ENCODE data around the gene IL36A.

Gene IL36A, protein sequence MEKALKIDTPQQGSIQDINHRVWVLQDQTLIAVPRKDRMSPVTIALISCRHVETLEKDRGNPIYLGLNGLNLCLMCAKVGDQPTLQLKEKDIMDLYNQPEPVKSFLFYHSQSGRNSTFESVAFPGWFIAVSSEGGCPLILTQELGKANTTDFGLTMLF

DNA sequence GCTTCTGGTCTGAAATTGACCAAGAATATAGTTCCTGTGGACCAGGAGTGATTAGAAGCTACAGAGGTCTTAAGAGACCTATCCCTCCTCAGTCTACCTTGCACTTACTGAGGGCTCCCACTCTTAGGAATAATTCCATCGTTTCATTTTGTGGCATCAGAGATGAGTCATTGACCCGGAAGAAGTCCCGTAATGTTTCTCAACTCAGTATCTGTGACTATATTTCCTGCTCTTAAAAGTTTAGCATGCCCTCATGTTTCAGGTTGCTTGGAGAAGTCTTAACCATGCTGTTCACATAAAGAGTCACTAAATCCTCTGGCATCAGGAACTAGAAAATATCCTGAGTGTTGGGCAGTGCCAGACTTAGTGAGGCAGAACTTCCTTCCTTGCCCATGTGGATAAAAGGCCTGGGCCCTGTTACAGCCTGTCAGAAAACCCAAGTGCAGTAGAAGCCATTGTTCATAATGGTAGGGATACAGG lies at the start of gene IL36A:
TSS of gene IL36A (plus strand) at position 430 of the 480 bp plus-strand sequence. CDS start 413 bp downstream, outside the sequence.
- DNase-seq: no peak

DNA sequence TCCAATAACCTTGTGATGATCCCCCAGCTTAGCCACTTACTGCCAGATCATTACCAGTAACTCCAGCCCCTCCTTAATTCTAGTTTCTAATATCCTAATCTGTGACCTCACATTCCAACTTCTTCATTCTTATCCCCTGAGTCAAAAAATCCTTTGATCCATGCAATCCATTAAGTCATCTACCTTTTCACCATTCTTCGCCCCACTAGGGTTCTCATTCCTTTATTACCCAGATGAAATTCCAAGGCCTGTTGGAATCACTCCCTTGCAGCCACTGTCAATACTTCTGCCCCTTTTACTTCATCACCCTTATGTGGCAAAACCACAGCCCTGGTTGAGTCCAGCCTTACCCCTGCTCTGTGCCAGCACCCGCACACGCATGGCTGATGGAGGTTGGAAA lies 47.7 kb upstream of the IL36A start:
- DNase-seq: no peak

DNA sequence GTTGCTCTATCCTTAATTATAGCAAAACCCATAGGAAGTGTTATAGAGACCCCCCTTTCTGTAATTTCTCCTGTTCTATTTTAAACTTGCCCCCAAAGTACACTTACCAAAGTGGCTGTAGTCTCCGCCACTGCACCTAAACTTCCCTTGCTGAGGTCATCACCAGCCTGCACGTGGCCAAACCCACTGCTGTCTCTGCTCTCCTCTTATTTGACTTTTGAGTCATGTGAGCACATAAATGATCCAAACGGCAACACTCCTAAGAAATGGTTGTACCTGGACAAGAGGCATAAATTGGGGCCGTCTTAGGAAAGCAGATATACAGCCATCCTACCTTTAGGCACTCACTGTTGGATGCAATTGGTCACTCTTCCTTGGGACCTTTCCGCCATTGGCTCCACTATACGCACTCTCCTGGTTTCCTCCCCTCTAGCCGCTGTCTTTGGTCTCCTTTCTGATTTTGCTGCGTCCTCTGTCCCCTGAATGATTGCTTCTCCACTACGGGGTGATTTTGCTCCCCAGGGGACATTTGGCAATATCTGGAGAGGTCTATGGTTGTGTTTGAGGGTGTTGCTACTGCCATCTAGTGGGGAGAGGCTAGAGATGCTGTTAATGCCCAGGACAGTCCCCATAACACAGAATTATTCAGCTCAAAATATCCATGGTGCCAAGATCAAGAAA lies 46.7 kb upstream of the IL36A start:
- peak; percentile 21 for DNase-seq

DNA sequence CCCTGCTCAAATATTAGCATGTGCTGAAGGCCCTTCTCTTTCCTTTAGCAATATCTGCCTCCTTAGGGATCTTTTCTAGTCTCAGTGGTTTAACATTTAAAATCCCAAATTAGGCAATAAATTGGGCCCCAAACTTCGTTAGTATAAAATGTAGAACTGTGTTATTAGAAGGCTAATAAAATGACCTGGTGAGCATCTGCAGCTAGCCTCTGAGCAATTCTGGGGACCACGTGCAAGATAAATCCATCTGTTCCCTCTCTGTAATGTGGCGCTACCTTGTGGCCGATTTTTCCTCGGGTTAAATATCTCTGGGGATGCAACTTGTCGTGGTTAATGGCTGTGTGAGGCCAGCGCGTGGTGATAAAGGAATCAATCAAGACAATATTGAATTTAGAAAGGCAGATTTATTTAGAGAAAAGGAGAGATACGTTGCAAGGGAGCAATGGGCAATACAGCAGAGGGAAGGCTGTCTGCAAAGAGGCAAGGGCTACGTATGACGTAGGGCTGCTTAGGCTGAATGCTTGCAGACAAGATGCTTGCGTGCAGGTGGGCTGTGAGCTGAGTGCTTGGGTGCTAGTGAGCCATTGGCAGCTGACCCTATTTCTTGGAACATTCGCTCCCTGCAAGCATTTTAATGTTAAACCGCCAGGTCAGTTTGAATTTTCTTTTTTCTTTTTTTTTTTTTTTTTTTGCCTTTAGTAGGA lies 46.0 kb upstream of the IL36A start:
- no peak for DNase-seq

DNA sequence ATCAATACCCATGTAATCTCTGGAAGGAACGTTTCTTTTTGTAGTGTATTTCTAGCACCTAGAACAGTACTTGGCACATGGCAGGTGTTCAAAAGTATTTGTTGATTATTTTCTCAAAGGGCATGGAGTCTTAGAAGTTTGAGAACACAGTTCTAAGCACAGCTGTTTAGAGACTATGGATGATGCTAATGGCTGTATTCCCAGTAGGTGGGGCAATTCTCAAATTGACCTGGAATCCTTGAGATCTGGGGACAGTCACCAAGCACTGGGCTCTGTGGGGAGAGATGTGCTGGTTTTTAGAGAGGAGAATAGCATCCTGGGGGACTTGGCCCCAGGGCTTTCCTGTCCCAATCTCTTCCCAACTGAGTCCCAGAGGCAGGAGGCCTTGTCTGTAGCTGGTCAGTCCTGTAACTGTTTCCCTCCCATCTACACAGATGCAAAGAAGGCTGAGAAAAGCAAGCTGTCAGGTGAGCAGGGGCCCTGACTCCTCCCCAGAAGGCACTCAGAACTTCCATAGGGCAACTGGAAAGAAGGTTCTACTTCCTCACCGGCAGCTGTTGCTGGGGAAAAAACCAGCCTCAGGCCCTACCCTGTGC lies 44.9 kb upstream of the IL36A start:
- no peak for DNase-seq

DNA sequence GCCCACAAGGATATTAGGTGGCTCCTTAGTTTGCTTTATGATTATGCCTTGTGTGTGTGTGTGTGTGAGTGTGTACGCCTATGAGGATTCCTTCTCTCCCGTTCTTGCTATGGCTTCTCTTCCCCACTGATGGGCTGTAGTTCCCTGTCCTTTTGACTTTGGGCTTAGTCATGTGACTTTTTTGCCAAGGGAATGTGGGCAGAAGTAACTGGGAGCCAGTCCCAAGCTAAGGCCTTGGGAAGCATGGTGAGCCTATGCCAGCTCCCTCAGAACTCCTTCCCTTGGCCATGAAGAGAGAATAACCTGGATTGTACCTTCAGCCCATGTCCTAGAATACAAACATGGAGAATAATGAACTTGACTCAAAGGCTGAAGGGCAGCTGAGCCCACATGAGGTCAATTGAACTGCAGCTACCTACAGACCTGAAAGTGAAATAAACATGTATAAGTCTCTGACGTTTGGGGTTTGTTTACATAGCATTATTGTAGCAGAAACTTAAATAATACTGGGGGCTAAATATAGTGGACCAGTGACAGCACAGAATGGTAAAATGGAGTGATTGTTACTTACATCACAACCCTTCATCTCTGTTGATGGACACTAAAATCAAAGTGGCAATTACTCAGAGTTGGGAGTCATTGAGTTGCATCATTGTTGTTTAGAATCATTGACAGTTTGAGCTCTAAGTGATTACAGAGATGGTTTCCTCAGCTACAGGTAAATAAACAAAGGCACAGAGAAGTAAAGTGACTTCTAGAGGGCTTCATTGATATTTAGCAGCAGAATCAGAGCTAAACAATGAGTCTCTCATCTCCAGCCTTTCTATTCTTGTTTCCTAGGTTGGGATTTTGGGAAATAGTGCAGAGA lies 42.7 kb upstream of the IL36A start:
- no peak for DNase-seq

DNA sequence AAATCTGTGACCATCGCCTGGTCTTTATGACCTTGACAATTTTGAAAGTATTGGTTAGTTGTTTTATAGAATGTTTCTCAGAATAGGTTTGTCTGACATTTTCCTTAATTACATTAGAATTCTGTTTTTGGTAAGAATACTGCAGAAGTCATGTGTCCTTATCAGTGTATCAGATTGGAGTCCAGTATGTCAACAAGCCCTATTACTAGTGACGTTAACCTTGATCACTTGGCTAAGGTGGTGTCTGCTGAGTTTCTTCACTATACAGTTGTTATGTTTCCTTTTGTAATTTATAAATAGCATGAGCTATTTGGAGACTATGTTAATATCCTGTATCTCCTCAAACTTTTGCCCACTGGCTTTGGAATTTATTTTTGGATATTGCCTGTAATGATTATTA lies 38.2 kb upstream of the IL36A start:
- DNase-seq: no peak

DNA sequence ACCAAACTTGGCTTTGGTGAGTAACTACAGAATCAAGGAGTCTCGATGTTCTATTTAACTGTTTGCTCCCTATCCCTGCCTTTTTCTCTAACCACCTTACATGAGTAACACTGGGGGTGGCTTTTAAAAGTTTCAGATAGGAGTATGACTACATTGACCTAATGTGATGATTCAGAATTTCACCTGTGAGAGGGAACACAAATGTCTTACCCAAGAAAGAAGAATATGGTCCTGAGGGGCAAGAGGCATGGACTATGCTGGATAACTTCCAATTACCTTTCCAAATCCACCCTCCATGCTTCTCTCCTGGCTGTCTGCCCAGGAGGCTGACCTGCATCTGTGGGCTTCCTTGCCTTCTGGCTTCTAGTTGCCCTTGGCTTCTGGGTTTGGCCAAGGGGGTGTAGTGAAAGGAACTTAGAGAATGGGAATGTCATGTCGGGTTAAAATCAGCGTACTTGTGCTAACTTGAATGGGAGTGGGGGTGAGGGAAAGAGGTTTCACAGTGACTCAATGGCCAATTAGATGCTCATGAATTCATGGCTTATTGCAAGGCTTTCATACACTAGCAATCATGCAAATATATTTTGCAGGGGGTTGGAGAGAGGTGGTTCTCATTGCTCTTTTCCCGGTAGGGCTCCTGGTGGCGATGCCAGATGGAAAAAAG lies 32.7 kb upstream of the IL36A start:
- DNase-seq: no peak

DNA sequence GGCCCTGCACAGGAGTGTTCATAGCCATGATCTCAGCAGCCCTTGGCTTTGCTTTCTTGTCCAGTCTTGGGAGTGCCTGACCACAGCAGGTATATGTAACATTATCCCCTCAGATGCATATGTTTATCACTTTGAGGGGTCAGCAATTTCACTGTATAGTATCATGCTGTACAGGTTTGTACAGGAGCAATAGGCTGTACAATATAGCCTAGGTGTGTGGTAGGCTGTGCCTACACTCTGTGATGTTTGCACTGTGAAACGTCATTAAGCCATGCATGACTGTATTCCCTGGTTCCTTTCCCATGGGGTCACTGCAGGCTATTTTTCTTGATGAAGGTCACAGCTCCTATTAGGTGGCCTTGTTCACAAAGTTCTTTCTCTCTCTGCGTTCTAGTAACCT lies 32.1 kb upstream of the IL36A start:
- no peak for DNase-seq

DNA sequence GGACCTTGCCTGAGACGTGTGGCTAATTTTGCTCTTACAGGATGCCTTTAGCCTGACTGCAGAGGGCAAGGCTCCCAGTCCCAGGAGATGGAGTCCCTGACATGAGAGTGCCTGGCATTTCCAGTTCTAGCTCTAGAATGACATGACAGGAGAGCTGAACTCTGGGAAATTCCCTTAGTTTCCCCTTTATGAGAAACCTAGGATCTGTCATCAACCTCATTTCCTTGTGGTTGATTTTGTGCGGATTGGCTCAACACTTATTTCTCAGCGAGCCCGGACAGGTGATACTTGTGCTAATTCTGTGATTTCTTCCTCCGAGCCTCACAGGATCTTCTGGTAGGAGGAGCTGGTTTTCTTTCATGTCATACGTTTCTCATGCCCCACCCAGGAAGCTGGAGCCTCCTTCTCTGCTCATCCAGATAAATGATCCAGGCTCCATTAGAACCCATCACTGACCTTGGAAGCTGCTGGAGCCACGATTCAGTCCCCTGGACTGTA lies 27.7 kb upstream of the IL36A start, which contains the start of gene IL36G:
TSS of gene IL36G (plus strand) at position 448 of the 498 bp plus-strand sequence. CDS start 633 bp downstream, outside the sequence.
- no peak for DNase-seq

DNA sequence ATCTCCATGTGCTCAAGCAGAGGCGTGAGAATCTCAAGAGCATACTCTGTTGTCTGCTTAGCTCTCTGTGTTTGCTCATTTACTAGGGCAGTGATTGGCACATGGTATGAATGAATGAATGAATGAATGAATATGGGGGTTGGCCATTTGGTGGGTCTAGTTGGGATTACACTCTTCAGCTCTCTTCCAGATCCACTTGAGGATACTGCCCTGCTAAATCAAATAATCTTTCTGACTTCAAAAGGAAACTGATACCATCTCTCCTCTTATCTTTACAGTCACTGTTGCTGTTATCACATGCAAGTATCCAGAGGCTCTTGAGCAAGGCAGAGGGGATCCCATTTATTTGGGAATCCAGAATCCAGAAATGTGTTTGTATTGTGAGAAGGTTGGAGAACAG lies 25.5 kb upstream of the IL36A start:
- DNase-seq: no peak

DNA sequence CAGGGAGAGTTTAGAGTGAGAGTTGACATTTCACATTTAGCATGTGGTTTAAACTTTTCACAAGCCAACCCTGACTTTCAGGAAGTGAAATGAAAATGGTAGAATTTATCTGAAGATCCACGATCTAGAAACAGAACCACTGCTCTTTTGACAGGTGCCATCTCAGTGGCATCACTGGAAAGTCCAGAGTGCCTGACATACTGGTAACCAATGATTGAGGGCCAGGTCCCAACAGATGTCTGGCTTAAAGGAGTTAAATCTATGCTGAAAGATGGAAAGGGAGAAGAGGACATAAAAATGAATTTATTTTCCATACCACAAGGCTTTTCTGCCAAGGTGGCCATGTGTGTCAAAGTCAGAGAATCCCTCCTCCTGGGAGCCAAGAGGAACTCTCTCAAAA lies 24.7 kb upstream of the IL36A start:
- DNase-seq: no peak

DNA sequence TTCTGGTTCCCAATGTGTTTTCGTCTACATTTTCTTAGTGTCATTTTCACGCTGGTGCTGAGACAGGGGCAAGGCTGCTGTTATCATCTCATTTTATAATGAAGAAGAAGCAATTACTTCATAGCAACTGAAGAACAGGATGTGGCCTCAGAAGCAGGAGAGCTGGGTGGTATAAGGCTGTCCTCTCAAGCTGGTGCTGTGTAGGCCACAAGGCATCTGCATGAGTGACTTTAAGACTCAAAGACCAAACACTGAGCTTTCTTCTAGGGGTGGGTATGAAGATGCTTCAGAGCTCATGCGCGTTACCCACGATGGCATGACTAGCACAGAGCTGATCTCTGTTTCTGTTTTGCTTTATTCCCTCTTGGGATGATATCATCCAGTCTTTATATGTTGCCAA lies 20.2 kb upstream of the IL36A start:
- DNase-seq: peak; percentile 23

DNA sequence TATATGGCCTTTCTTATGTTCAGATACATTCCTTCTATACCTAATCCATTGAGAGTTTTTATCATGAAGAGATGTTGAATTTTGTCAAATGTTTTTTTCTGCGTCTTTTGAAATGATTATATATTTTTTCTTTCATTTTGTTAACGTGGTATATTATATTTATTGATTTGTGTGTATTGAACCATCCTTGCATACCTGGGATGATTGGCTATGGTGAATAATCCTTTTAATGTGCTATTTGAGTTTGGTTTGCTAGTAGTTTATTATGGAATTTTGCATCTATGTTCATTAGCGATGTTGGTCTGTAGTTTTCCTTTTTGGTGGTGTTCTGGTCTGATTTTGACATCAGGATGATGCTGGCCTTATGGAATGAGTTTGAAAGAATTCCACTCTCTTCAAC lies 15.6 kb upstream of the IL36A start:
- DNase-seq: no peak

DNA sequence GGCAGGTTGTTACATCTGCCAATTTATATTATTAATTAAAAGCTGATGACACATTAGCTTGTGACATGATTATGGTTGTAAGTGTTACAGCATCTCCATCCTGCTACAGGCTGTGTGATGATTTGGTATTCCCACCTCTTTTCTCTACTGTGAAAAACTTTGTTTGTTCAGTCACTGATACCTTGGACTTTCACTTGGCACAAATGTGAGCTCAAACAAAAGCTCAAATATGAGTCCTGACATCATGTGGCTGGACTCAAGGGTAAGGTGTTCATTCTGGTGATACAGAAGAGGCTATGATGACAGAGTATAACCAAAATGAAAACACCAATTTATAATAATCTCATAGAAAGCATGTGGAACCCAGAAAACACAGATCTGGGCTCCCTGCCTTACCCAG lies 11.4 kb upstream of the IL36A start:
- DNase-seq: no peak

DNA sequence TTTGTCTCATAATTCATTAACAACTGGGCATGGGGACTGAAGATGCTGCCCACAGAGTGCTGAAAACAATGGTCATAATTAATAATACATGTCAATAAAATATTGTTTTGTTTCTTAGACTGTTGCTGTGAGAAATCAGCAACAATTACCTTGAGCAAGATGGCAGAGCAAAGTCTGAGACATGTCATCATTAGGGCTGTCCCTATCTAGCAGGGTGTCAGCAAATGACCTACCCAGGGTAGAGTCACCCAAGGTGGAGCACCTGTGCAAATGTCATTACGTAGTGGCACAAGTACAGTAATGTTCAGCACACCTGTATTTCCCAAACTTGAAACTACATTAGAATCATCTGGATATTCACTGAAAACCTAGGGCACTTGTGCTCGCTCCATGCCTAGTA lies 10.6 kb upstream of the IL36A start:
- DNase-seq: no peak

DNA sequence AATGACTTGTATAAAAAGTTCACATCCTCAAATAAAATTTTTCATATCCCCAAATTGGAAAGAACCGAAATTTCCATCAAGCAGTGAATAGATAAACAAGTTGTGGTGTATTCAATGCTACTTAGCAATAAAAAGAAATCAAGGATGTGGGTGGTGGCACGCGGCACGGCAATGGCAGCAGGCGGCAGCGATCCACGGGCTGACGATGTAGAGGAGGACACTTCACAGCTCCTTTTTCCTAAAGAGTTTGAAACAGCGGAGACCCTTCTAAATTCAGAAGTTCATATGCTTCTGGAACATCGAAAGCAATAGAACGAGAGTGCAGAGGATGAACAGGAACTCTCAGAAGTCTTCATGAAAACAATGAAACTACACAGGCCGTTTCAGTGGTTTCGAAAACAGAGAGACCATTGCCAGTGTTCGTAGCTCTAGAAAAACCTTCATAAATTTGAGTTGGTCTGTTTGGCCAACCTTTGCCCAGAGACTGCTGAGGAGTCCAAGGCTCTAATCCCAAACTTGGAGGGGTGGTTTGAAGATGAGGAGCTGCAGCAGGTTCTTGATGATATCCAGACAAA lies 9.8 kb upstream of the IL36A start:
- peak; percentile 31 for DNase-seq

DNA sequence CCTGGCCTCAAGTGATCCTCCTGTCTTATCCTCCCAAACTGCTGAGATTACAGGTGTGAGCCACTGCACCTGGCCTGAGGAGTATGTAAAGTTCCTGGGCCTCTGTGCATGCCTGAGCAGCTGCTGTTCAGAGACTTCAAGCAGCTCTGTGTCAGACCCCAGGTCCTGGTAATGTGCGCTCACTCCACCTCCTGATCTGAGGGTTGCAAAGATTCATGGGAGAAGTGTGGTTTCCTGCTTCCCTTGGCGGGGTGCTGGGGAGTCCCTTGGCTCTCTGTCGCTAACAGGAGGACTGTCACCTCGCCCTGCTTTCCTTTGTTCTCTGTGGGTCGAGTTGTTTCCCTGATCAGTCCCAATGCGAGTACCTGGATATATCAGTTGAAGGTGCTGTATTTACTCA lies 8.6 kb upstream of the IL36A start:
- peak; percentile 70 for DNase-seq

DNA sequence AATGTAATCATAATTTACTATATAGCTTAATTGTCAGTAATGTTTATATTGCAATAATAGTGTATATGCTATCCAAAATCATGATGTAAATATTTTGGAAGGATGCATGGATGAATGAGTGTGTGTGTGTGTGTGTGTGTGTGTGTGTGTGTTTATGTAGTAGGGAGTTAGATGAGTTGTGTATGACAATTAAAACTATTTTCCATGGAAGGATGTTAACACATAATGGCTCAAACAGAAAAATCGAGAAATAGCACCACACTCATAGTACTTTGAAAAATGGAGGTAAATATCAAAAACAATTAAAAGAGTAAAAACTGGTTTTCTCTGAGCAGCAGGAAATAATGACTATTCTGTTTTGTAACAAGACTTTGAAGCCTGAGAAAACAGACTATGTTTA lies 8.1 kb upstream of the IL36A start:
- no peak for DNase-seq

DNA sequence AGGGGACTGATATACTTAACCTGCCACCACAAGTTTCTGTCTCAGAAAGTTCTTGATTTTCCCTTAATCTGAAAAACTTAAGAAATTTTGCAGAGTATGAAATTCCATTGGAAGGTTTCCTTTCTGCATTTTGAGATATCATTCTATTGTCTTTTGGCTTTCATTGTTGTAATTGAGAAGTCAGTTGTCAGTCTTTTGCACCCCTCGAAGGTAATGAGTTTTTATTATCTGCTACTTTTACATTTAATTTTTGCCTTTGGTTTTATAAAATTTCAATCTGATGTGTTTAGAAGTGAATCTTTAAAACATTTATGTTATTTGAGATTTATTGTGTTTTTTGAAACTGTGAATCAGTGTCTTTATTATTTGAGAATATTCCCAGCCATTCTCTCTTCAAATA lies 4.8 kb upstream of the IL36A start:
- DNase-seq: no peak

DNA sequence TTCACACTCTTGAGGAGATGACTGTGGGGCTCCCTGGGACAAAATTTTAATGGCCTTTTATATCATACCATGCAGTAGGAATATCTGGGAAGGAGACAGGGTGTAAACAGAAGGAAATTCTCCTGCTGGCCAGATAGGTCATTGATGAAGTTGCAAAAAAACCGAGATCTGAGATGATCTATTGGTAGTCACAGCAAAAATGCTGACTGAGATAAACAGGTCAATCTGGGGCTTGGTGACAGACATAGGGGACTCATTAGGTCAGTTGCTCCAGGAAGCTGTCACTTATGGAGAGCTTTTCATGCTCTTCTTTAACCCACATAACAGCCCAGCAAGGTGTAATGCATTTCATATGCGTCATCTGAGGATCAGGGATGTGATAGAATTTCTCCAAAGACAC lies 2.6 kb upstream of the IL36A start:
- no peak for DNase-seq

DNA sequence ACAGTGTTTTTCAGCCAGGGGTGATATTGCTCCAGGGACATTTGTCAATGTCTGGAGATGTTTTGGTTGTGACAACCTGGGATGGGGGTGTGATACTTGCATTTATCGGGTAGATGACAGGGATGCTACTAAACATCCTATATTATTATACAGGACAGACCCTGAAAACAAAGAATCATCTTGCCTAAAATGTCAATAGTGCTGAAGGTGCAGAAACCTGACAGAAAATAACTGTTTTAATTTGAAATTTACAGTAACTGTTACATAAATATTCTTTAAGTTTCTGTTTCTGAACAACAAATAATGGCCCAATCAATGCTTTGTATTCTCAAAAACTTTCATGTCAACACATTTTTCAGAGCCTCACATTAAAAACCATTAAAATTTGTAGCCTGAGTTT lies 2.0 kb downstream of the IL36A start:
- no peak for DNase-seq
